ENCODE measurements around the gene KRTAP10-2.

GRCh38 chr21:44544566-44544965, 6.7 kb downstream of the KRTAP10-2 start:
- TF ChIP-seq SIN3A (IDR thresholded peaks at IDR 0.05; ENCODE audit: borderline replicate concordance, insufficient read depth, low read length) (no peak), TAF1 (IDR thresholded peaks at IDR 0.05; ENCODE audit: borderline replicate concordance, insufficient read depth, low read length) (no peak)

Measured in PFSK-1 (cell line).